Naive B cell (primary cell): Measurements from ENCODE around the gene KISS1R. TPM values are rescaled to one million over a fixed set of nuclear protein-coding genes. Genes with fewer than 3 reads are reported as not detected.

Source experiments
- ATAC-seq, 2 donors: fragments of 150-1000 bp; cut with Tn5 transposase; 2 replicates each; pipeline ENCODE4 v1.10.0; 2021; ENCODE audit warnings: low read depth in 2 of 2, mild to moderate bottlenecking in 2 of 2, moderate library complexity in 2 of 2
- DNase-seq: peaks from one replicate; pipeline ENCODE4 v3.0.0; 2022
- H3K27ac Mint-ChIP-seq, 6 donors: one replicate each; pipeline ENCODE4 v1.8.0; 2020 to 2022; ENCODE audit warnings: mild to moderate bottlenecking in 6 of 6, mixed read lengths in 6 of 6, moderate library complexity in 5 of 6, inconsistent platforms in 2 of 6
- H3K27me3 Mint-ChIP-seq, 3 donors: one replicate each; pipeline ENCODE4 v1.8.0; 2021 to 2022; ENCODE audit warnings: mixed read lengths in 3 of 3, mild to moderate bottlenecking in 1 of 3
- H3K36me3 Mint-ChIP-seq, 2 donors: one replicate each; pipeline ENCODE4 v1.8.0; 2020 to 2022; ENCODE audit warnings: mixed read lengths in 2 of 2, inconsistent platforms in 1 of 2, mild to moderate bottlenecking in 1 of 2
- H3K4me1 Mint-ChIP-seq, 3 donors: one replicate each; pipeline ENCODE4 v1.8.0; 2020 to 2022; ENCODE audit warnings: mixed read lengths in 3 of 3, inconsistent platforms in 1 of 3, mild to moderate bottlenecking in 1 of 3, moderate library complexity in 1 of 3
- H3K4me3 Mint-ChIP-seq, 8 donors: one replicate each; pipeline ENCODE4 v1.8.0; 2020 to 2022; ENCODE audit warnings: mild to moderate bottlenecking in 8 of 8, mixed read lengths in 8 of 8, moderate library complexity in 8 of 8, inconsistent platforms in 2 of 8
- H3K9me3 Mint-ChIP-seq, 7 donors: one replicate each; pipeline ENCODE4 v1.8.0; 2020 to 2022; ENCODE audit warnings: mixed read lengths in 7 of 7, mild to moderate bottlenecking in 5 of 7, inconsistent platforms in 2 of 7, moderate library complexity in 1 of 7
- polyA plus RNA-seq, 6 donors: library from polyadenylated mRNA; unstranded; fragments of 300-500 nt; fragmentation: Illumina TruSeq; gene quantifications; one replicate each; pipeline ENCODE4 v1.2.3, GENCODE V29; 2021; ENCODE audit warnings: low read depth in 6 of 6

Gene KISS1R
- polyA plus RNA-seq, 6 donors from 2014 or later, result 0.17 to 0.42 (median 0.33) TPM; not detected in 2

- no peak for ATAC-seq
- H3K4me3 Mint-ChIP-seq, result no peak overlapping the region
- H3K27me3 Mint-ChIP-seq, result no peaks in the 10 kb centered on the region
- DNase-seq, result no peak
- H3K27ac Mint-ChIP-seq, result no peak overlapping the region
- H3K36me3 Mint-ChIP-seq, result peaks cover 4 to 8% of the 10 kb centered on the region in 2 donors
- H3K4me1 Mint-ChIP-seq, result no peaks in the 10 kb centered on the region
- peaks cover 0 to 2% (median 0%) of the 10 kb centered on the region in 7 donors for H3K9me3 Mint-ChIP-seq
Measured at GRCh38 chr19:964116-964520, 47.0 kb downstream of the KISS1R start.

DNA sequence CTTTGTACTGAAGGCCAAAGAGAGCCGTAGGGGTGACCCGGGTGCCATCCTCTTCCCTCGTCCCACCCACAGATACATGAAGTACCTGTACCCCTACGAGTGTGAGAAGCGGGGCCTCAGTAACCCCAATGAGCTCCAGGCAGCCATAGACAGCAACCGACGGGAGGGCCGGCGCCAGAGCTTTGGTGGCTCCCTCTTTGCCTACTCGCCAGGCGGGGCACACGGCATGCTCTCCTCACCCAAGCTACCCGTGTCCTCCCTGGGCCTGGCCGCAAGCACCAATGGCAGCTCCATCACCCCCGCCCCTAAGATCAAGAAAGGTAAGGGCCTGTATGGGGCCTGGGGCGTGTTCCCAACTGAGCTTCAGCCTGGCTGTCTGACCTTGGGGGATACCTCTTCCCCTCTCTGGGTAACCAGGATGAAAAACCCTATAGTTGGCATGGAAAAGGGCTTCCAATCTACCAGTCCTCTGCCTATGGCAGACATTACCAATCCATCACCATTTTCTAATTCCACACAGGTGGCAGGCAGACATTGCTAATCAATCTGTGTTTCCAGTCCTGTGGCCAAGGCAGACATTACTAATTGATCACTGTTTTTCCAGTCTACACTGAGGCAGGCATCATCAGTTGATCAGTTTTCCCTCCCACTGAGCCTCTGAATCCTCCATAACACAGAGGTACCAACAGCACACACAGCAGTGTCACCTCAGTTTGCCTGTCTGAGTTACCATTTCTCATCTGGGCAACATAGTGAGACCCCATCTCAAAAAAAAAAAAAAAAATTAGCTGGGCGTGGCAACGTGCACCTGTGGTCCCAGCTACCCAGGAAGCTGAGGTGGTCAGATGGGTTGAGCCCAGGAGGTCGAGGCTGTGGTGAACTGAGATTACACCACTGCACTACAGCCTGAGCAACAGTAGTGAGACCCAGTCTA, 47.9 kb downstream of the KISS1R start:
- Mint-ChIP-seq H3K4me3 (no peak overlapping the region), H3K9me3 (peaks cover 0 to 2% (median 0%) of the 10 kb centered on the region in 7 donors), H3K36me3 (peaks cover 4 to 8% of the 10 kb centered on the region in 2 donors), H3K27me3 (no peaks in the 10 kb centered on the region), H3K4me1 (no peaks in the 10 kb centered on the region), H3K27ac (peak overlapping the region in 1 of 6 donors; percentile 70)
- no peak for ATAC-seq
- no peak for DNase-seq

- Mint-ChIP-seq H3K27ac (peak overlapping the region in 1 of 6 donors; percentile 12), H3K9me3 (peaks cover 0 to 10% (median 6%) of the 10 kb centered on the region in 7 donors), H3K4me3 (peak overlapping the region in 1 of 8 donors; percentile 75), H3K27me3 (no peaks in the 10 kb centered on the region), H3K36me3 (peaks cover 4 to 14% of the 10 kb centered on the region in 2 donors), H3K4me1 (no peaks in the 10 kb centered on the region)
- DNase-seq (no peak), ATAC-seq (no peak)
Measured at GRCh38 chr19:966485-967088, 49.5 kb downstream of the KISS1R start.

Other genes with a start within 250 kb of the KISS1R start
- gene FSTL3, start 240.9 kb upstream of the KISS1R start, polyA plus RNA-seq, result 1 to 10 TPM in 4 of 6 donors, under 1 TPM in 1, not detected in 1; 0.77 to 3.6 (median 2.8) TPM
- gene PRSS57, start 221.9 kb upstream of the KISS1R start, polyA plus RNA-seq, result not detected
- gene PALM, start 208.4 kb upstream of the KISS1R start, polyA plus RNA-seq, result under 1 TPM in 1 of 6 donors, not detected in 5; 0.35 TPM
- not detected for gene MISP, start 166.2 kb upstream of the KISS1R start, polyA plus RNA-seq
- 100 to 1,000 TPM in 5 of 6 donors, 10 to 100 TPM in 1; 70.5 to 209 (median 124) TPM for gene PTBP1, start 119.9 kb upstream of the KISS1R start, polyA plus RNA-seq
- not detected for gene PLPPR3, start 95.4 kb upstream of the KISS1R start, polyA plus RNA-seq
- gene AZU1, start 89.5 kb upstream of the KISS1R start, polyA plus RNA-seq, result not detected
- not detected for gene PRTN3, start 76.3 kb upstream of the KISS1R start, polyA plus RNA-seq
- not detected for gene ELANE, start 65.0 kb upstream of the KISS1R start, polyA plus RNA-seq
- gene CFD, start 57.7 kb upstream of the KISS1R start, polyA plus RNA-seq, result 1 to 10 TPM in 5 of 6 donors, not detected in 1; 1.2 to 3.2 (median 1.8) TPM
- 10 to 100 TPM; 34.0 to 89.4 (median 51.1) TPM for gene MED16, start 24.1 kb upstream of the KISS1R start, polyA plus RNA-seq
- gene RNU6-9, start 23.8 kb upstream of the KISS1R start, polyA plus RNA-seq, result not detected
- 100 to 1,000 TPM; 162 to 209 (median 175) TPM for gene R3HDM4, start 4.1 kb upstream of the KISS1R start, polyA plus RNA-seq
- 1 to 10 TPM in 1 of 6 donors, under 1 TPM in 5; 0.13 to 1.1 (median 0.59) TPM for gene ARID3A, start 8.7 kb downstream of the KISS1R start, polyA plus RNA-seq
- gene WDR18, start 67.0 kb downstream of the KISS1R start, polyA plus RNA-seq, result 10 to 100 TPM; 39.9 to 64.1 (median 52.5) TPM
- not detected for gene GRIN3B, start 83.1 kb downstream of the KISS1R start, polyA plus RNA-seq
- gene TMEM259, start 103.8 kb downstream of the KISS1R start, polyA plus RNA-seq, result 10 to 100 TPM; 37.2 to 75.5 (median 49.5) TPM
- gene RNU6-2, start 104.2 kb downstream of the KISS1R start, polyA plus RNA-seq, result not detected
- gene CNN2, start 109.3 kb downstream of the KISS1R start, polyA plus RNA-seq, result 100 to 1,000 TPM; 408 to 648 (median 492) TPM
- 10 to 100 TPM in 4 of 6 donors, 1 to 10 TPM in 2; 9.4 to 22.5 (median 11.1) TPM for gene ABCA7, start 122.8 kb downstream of the KISS1R start, polyA plus RNA-seq
- gene ARHGAP45, start 149.8 kb downstream of the KISS1R start, polyA plus RNA-seq, result 100 to 1,000 TPM; 181 to 432 (median 210) TPM
- 100 to 1,000 TPM; 134 to 205 (median 174) TPM for gene POLR2E, start 178.0 kb downstream of the KISS1R start, polyA plus RNA-seq
- gene GPX4, start 186.7 kb downstream of the KISS1R start, polyA plus RNA-seq, result 100 to 1,000 TPM; 235 to 356 (median 314) TPM